Measurements from ENCODE around the gene ABTB2. TPM values are rescaled to one million over a fixed set of nuclear protein-coding genes. Genes with fewer than 3 reads are reported as not detected.

Gene ABTB2
- total RNA-seq, 4 donors from 2014 or later: 3.4 to 6.2 (median 4.2) TPM

GRCh38 chr11:34344410-34344767, 13.4 kb downstream of the ABTB2 start:
- no peak for DNase-seq (ENCODE audit: low spot score)
- TF ChIP-seq CTCF (IDR thresholded peaks at IDR 0.05): no peak
- no peak for ATAC-seq (ENCODE audit: low FRiP score)

DNA sequence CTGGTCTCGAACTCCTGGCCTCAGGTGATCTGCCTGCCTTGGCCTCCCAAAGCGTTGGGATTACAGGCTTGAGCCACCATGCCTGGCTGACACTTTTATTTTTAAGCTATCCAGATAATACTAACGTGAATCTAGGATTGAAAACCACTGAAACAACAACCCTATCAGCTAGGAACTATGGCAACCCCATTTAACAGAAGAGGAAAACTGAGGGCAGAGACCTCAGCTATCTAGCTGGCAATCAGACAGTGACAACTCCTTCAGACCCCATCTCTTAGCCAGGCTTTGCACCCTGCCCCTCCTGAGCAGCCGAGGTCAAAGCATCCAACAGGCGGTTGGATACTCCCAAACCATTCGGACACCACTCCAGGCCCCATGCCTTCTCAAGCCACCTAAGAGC, 14.1 kb downstream of the ABTB2 start:
- DNase-seq (ENCODE audit: low spot score) (no peak), ATAC-seq (ENCODE audit: low FRiP score) (no peak)
- TF ChIP-seq CTCF (IDR thresholded peaks at IDR 0.05): no peak

- DNase-seq (ENCODE audit: low spot score): no peak
- no peak for ATAC-seq (ENCODE audit: low FRiP score)
- no peak for TF ChIP-seq CTCF (IDR thresholded peaks at IDR 0.05)
Observed at GRCh38 chr11:34343153-34343552, 14.7 kb downstream of the ABTB2 start.

GRCh38 chr11:34341931-34342533, 15.8 kb downstream of the ABTB2 start:
- DNase-seq (ENCODE audit: low spot score): no peak
- ATAC-seq (ENCODE audit: low FRiP score): no peak
- TF ChIP-seq CTCF (IDR thresholded peaks at IDR 0.05): no peak

GRCh38 chr11:34341096-34341495, 16.7 kb downstream of the ABTB2 start:
- no peak for DNase-seq (ENCODE audit: low spot score)
- ATAC-seq (ENCODE audit: low FRiP score): no peak
- no peak for TF ChIP-seq CTCF (IDR thresholded peaks at IDR 0.05)

DNA sequence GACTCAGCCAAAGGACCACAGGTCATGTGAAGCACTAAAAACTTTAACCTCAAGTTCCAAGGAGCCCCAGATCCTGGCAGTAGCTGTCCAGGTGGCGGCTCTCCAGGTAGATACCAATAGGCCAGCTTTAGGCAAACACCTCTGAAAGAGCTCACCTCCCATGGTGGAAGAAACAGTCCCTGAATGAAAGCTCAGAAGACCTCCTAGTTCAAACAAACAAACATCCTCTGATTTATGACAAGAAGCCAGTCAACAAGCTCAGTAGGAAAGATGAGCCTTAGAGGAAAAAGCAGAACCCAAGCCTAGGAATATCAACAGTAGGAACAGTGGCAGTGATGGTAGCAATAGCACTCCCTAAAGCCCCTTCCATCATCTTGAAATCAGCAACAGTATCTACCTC, 17.2 kb downstream of the ABTB2 start:
- ATAC-seq (ENCODE audit: low FRiP score): no peak
- DNase-seq (ENCODE audit: low spot score): no peak
- no peak for TF ChIP-seq CTCF (IDR thresholded peaks at IDR 0.05)

- ATAC-seq (ENCODE audit: low FRiP score) (no peak), DNase-seq (ENCODE audit: low spot score) (no peak)
- TF ChIP-seq CTCF (IDR thresholded peaks at IDR 0.05): no peak
Observed at GRCh38 chr11:34339149-34340064, 18.4 kb downstream of the ABTB2 start.
